Omental fat pad (tissue), 4 donors: ENCODE measurements around the gene GALNT13. TPM values are rescaled to one million over a fixed set of nuclear protein-coding genes. Genes with fewer than 3 reads are reported as not detected.

Experiments used
- ATAC-seq: fragments of 150-250 bp; one replicate; pipeline ENCODE4 v1.9.1; 2016; ENCODE audit warnings: mild to moderate bottlenecking, moderate library complexity; ENCODE audit not compliant: low FRiP score
- DNase-seq: peaks from one replicate; pipeline ENCODE4 v3.0.0-alpha.2; 2019; ENCODE audit warnings: low spot score
- CTCF ChIP-seq, 3 donors: fragments of 450-650 bp; IDR thresholded peaks; one replicate each; pipeline ENCODE4 v1.5.1; 2016 to 2017; ENCODE audit warnings: antibody characterized with exemption in 3 of 3, mild to moderate bottlenecking in 3 of 3, moderate library complexity in 2 of 3
- total RNA-seq, 4 donors: library from RNA; depleted of rRNA; stranded (reverse); fragments of >200 nt; gene quantifications; one replicate each; pipeline ENCODE4 v1.1.0, GENCODE V29; 2016

The GALNT13 gene
- total RNA-seq, 4 donors from 2014 or later, result 0.38 to 1.8 (median 0.54) TPM

- TF ChIP-seq CTCF (IDR thresholded peaks at IDR 0.05), result no peak
- no peak for ATAC-seq
- no peak for DNase-seq
These were observed 100.7 kb downstream of the GALNT13 start for GRCh38 chr2:153972412-153972811.

DNA sequence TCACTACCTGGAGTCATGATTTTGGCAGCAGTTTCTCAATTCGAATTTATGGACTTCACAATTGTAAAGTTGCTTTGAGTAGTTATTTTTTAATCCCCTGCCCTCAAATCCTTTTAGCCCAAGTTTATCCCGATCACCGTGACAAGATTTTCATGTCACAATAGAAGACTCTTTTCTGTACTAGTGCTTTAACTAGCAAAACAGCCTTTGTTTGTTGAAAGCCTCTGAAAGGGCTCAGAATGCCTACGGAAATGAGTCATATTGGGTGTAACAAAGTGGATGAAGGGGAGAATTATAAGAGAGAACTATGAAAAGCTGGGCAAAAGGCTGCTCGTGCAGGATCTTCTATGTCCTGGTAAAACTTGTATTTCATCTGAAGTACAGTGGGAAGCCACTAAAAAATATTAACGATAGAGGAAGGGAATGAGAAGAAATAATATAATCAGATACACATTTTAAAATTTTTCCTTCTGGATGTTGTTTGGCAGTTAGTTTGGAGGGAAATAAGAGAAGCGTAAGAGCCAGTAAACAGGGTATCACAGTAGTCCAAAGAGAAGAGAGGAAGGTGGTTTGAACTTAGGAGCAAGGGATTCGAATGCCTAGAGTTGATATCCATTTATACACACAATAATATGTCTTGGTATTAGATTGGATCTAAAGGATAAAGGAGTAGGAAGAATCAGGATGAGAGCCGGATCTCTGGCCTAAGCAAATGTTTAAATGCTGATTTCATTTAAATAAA lies 114.9 kb downstream of the GALNT13 start:
- DNase-seq, result no peak

DNA sequence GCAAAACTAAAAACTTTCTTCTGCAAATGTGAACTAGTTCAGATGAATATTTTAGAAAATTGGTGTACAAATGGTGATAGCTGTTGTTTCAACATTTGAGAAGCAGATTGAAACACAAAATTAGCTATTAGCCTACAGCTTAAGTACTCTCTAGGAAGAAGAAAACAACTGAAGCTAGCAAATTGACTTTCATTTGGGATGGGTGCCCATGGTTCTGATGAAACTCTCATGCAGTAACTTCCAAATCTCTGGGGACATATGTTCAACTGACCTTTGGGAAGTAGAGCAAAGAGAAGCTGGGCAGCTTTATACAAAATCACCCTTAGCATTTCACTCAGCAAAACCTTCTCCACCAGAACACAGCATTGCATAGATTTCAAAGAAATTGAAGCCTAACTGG lies 119.0 kb downstream of the GALNT13 start:
- no peak for TF ChIP-seq CTCF (IDR thresholded peaks at IDR 0.05)
- no peak for ATAC-seq

More for the DNA sequence above, 114.9 kb downstream of the GALNT13 start:
- no peak for ATAC-seq
- no peak for TF ChIP-seq CTCF (IDR thresholded peaks at IDR 0.05)

GRCh38 chr2:154013514-154013913 lies 141.8 kb downstream of the GALNT13 start:
- DNase-seq (no peak), ATAC-seq (no peak)
- TF ChIP-seq CTCF (IDR thresholded peaks at IDR 0.05), result no peak

More for the DNA sequence above, 119.0 kb downstream of the GALNT13 start:
- DNase-seq, result no peak

DNA sequence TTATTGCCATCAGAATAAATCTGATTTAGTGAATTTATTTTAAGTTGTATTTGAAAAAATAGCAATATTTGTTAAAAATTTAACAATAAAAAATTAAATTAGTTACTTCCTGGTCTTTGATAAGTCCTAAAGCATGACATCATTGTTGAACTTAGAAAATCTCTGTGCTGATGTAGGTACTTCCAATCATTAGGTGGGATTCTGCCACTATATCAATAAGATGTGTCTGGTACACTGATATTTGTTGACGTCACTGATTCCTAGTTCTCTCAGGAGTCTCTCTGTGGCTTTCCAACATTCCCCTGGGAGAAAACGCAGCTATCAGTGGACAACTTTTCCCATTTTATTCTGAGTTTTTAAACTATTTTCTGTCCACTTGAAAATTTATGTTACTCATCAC lies 143.5 kb downstream of the GALNT13 start:
- TF ChIP-seq CTCF (IDR thresholded peaks at IDR 0.05), result no peak
- DNase-seq (no peak), ATAC-seq (no peak)

- DNase-seq (no peak), ATAC-seq (no peak)
- TF ChIP-seq CTCF (IDR thresholded peaks at IDR 0.05), result no peak
These were observed 157.8 kb downstream of the GALNT13 start for GRCh38 chr2:154029504-154029903.

DNA sequence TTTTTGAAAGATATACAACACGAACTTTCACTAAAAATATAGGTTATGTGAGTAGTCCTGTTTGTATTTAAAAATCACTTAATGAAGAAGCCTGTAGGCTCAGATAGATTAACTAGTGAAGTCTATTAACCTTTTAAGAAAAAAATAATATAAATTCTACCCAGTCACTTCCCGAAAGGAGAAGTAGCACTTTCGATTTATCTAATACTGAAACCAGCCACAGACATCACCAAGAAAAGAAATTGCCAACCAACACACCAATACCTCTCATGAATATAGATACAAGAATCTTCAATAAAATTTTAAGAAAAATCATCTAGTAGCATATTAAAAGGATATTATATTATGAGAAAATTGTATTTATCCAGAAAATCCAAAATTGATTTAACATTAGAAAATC lies 160.5 kb downstream of the GALNT13 start:
- no peak for TF ChIP-seq CTCF (IDR thresholded peaks at IDR 0.05)
- ATAC-seq, result no peak
- no peak for DNase-seq
